GM12873 (cell line): ENCODE data around the gene DET1.
A peak's percentile ranks its signal among the peaks of the same experiment; 100 is the strongest.

Source experiments
- TF ChIP-seq, protein P1 (sequence below): IDR thresholded peaks from 2 replicates; pipeline ENCODE4 v1.5.1; 2012; ENCODE audit warnings: low read depth, mild to moderate bottlenecking, moderate library complexity, low read length, control low read depth; ENCODE audit not compliant: insufficient read depth; ENCODE audit errors: missing control alignments

Gene DET1

GRCh38 chr15:88546248-88547129 lies at the start of gene DET1:
DET1 (minus strand) TSS chr15:88546681; CDS start chr15:88531705, 14,976 bp downstream.
- TF ChIP-seq, protein P1, sequence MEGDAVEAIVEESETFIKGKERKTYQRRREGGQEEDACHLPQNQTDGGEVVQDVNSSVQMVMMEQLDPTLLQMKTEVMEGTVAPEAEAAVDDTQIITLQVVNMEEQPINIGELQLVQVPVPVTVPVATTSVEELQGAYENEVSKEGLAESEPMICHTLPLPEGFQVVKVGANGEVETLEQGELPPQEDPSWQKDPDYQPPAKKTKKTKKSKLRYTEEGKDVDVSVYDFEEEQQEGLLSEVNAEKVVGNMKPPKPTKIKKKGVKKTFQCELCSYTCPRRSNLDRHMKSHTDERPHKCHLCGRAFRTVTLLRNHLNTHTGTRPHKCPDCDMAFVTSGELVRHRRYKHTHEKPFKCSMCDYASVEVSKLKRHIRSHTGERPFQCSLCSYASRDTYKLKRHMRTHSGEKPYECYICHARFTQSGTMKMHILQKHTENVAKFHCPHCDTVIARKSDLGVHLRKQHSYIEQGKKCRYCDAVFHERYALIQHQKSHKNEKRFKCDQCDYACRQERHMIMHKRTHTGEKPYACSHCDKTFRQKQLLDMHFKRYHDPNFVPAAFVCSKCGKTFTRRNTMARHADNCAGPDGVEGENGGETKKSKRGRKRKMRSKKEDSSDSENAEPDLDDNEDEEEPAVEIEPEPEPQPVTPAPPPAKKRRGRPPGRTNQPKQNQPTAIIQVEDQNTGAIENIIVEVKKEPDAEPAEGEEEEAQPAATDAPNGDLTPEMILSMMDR: peak; percentile 84

- TF ChIP-seq, protein P1: no peak
Observed at GRCh38 chr15:88591384-88591783, 44.9 kb upstream of the DET1 start.

DNA sequence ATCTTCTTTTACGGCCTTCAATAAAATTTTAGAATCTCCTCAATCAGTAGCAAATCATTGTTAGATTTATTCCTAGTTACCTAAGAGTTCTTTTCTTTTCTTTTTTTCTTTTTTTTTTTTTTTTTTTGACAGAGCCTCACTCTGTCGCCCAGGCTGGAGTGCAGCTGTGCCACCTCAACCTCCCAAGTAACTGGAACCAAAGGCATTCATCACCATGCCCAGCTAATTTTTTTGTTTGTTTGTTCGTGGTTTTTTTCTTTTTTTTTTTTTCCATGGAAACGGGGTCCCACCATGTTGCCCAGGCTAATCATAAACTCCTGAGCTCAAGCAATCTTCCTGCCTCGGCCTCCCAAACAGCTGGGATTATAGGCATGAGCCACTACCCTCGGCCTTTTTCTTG lies 44.3 kb upstream of the DET1 start:
- TF ChIP-seq, protein P1: no peak

- TF ChIP-seq, protein P1: no peak
Observed at GRCh38 chr15:88586401-88587162, 40.1 kb upstream of the DET1 start.

- TF ChIP-seq, protein P1: no peak
Observed at GRCh38 chr15:88580532-88580931, 34.1 kb upstream of the DET1 start.

- TF ChIP-seq, protein P1: no peak
Observed at GRCh38 chr15:88579322-88579721, 32.8 kb upstream of the DET1 start.

DNA sequence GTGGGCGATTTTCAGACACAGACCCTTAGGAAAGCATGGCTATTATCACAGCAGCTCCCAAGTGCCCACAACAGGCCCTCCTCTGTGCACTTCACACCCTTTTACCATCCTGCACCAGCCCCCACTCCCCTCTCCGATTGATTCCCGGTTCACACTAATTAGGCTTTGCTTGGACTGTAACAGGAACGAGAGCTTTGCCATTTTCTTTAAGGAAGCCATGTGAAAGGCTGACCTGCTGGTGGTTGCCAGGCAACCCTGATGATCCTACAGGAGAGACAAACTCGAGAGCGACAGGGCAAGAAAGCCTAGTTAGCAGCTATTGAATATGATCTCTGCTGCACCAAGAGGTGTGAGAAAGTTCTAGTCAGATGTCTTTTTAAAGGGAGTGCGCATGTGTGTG lies 28.2 kb upstream of the DET1 start:
- TF ChIP-seq, protein P1: no peak
